Stomach (tissue), 4 donors: ENCODE data around the gene HOXC12.

ENCODE experiments used
- EP300 ChIP-seq: sonication (generic); formaldehyde crosslinking; IDR thresholded peaks from one replicate; pipeline ENCODE4 v1.6.1; 2017; ENCODE audit warnings: antibody characterized with exemption
- POLR2A ChIP-seq, 4 donors: fragments of 450-650 bp; IDR thresholded peaks; one replicate each; pipeline ENCODE4 v1.6.1; 2016; ENCODE audit warnings: antibody characterized with exemption in 4 of 4, control low read depth in 2 of 4, mild to moderate bottlenecking in 1 of 4, moderate library complexity in 1 of 4
- TF ChIP-seq, protein P1 (sequence below), 7 experiments: fragments of 450-650 bp in 4 of 7; fragments of 200-600 bp in 3 of 7; sonication (generic) in 3 of 7; IDR thresholded peaks; one replicate each; pipeline ENCODE4 v1.5.1; 2016 to 2019; ENCODE audit warnings: antibody characterized with exemption in 7 of 7, control low read depth in 2 of 7, mild to moderate bottlenecking in 1 of 7

- TF ChIP-seq, protein P1, sequence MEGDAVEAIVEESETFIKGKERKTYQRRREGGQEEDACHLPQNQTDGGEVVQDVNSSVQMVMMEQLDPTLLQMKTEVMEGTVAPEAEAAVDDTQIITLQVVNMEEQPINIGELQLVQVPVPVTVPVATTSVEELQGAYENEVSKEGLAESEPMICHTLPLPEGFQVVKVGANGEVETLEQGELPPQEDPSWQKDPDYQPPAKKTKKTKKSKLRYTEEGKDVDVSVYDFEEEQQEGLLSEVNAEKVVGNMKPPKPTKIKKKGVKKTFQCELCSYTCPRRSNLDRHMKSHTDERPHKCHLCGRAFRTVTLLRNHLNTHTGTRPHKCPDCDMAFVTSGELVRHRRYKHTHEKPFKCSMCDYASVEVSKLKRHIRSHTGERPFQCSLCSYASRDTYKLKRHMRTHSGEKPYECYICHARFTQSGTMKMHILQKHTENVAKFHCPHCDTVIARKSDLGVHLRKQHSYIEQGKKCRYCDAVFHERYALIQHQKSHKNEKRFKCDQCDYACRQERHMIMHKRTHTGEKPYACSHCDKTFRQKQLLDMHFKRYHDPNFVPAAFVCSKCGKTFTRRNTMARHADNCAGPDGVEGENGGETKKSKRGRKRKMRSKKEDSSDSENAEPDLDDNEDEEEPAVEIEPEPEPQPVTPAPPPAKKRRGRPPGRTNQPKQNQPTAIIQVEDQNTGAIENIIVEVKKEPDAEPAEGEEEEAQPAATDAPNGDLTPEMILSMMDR (IDR thresholded peaks at IDR 0.05): no peak
- TF ChIP-seq EP300 (no peak), POLR2A (IDR thresholded peaks at IDR 0.05) (no peak)
These were observed 10.5 kb upstream of the HOXC12 start for GRCh38 chr12:53944209-53944608.
